ENCODE measurements around the gene NQO1. TPM values are rescaled to one million over a fixed set of nuclear protein-coding genes. Genes with fewer than 3 reads are reported as not detected.
A peak's percentile ranks its signal among the peaks of the same experiment; 100 is the strongest.

The NQO1 gene
- total RNA-seq, 2 experiments from 2014 or later, result 7.6 to 8.1 TPM

DNA sequence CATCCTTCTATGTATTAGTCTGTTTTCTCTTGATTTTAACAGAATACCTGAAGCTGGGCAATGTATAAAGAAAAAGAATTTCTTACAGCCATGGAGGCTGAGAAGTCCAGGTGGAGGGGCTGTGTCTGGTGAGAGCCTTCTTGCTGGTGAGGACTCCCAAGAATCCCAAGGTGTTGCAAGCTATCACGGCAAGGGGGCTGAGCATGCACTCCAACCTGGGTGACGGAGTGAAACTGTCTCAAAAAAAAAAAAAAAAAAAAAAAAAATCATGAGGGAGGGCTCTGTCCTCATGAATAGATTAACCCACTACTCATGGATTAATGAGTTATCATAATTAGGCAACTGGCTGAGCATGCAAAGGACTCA is 19.4 kb downstream of the NQO1 start:
- POLR2A ChIA-PET, result interaction anchor here (1.1 kb wide), 1 partner anchor 48 kb away, joined by 3 read pairs; the partner anchor contains the start of gene NOB1
- peak overlapping the region; percentile 56 for H3K27ac Mint-ChIP-seq
- TF ChIP-seq, protein P1, sequence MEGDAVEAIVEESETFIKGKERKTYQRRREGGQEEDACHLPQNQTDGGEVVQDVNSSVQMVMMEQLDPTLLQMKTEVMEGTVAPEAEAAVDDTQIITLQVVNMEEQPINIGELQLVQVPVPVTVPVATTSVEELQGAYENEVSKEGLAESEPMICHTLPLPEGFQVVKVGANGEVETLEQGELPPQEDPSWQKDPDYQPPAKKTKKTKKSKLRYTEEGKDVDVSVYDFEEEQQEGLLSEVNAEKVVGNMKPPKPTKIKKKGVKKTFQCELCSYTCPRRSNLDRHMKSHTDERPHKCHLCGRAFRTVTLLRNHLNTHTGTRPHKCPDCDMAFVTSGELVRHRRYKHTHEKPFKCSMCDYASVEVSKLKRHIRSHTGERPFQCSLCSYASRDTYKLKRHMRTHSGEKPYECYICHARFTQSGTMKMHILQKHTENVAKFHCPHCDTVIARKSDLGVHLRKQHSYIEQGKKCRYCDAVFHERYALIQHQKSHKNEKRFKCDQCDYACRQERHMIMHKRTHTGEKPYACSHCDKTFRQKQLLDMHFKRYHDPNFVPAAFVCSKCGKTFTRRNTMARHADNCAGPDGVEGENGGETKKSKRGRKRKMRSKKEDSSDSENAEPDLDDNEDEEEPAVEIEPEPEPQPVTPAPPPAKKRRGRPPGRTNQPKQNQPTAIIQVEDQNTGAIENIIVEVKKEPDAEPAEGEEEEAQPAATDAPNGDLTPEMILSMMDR (IDR thresholded peaks at IDR 0.05), result no peak

DNA sequence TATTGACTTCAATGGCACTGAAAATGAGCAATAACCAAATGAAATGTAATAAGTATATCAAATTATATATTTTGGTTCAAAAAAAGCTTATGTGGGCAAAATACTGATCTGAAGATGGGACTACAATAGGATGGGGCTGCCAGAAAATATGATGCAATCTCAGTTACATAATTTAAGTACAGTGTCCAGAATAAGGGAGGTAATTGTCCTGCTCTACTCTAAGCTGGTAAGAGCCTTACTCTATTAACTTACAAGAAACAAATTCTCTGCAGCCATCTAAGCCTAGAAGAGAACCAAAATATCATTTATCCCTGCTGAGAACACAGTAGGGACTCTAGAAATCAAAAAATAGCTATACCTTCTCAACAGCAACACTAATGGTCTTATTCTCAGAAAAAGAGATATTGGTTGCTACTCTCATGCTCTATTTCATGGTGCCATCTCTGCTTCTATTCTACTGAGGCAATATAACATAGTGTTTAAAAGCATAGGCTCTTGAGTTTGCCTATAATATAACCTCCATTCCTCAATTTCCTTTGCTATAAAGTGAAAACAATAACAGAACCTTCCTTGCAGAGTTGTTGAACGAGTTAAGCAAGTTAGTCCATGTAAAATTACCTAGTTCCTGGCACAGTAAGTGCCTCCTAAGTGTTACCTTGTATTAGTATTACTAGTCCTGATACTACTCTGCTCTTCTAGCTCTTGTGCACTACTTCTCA is 19.9 kb downstream of the NQO1 start:
- no peak overlapping the region for H3K4me3 Mint-ChIP-seq

More for the DNA sequence above, 19.4 kb downstream of the NQO1 start:
- intact Hi-C loops (cut with micrococcal nuclease), result no loop called here
- H3K4me3 Mint-ChIP-seq, result no peak overlapping the region
- no peaks in the 10 kb centered on the region for H3K9me3 Mint-ChIP-seq
- DNase-seq (no peak), ATAC-seq (no peak)
- no peaks in the 10 kb centered on the region for H3K27me3 Mint-ChIP-seq
- CTCF ChIA-PET, result interaction anchor here (1.3 to 2.2 kb wide), 2 partner anchors 47 to 224 kb away, joined by 3 to 10 read pairs; partner anchors contain the start of gene NOB1
- H3K36me3 Mint-ChIP-seq (ENCODE audit: low read depth), result peaks cover 4% of the 10 kb centered on the region
- peaks cover 5% of the 10 kb centered on the region for H3K4me1 Mint-ChIP-seq (ENCODE audit: low read depth)

DNA sequence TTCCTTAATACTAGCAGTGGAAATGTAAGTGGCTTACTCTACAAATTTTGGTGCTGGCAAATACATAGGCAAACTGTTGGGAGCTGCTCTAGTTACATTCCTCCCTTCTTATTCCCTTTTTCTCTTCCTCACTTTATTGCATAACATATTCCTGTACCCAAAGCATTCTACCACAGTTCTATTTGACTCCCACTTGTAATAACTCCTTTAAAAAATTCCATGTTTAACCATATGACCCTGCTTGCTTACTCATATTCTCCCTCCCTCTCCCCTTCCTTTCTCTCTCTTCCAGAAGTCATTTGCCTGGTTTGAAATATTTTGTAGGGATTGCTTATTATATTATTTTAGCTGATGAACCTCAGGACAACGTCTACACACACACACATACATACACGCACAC is 22.7 kb downstream of the NQO1 start:
- H3K27me3 Mint-ChIP-seq, result no peaks in the 10 kb centered on the region
- ChIA-PET POLR2A (no interaction called here), CTCF (interaction anchor here (0.7 to 1.3 kb wide), 3 partner anchors 208 to 307 kb away, joined by 3 to 5 read pairs (median 4); no protein-coding TSS in a partner anchor)
- intact Hi-C loops (cut with micrococcal nuclease), result loop anchor here (2.0 kb wide), 1 partner anchor 49 kb away; no protein-coding TSS in a partner anchor
- peaks cover 15% of the 10 kb centered on the region for H3K36me3 Mint-ChIP-seq (ENCODE audit: low read depth)
- H3K4me1 Mint-ChIP-seq (ENCODE audit: low read depth), result peaks cover 2% of the 10 kb centered on the region
- no peaks in the 10 kb centered on the region for H3K9me3 Mint-ChIP-seq
- H3K27ac Mint-ChIP-seq, result peak overlapping the region; percentile 12
- TF ChIP-seq, protein P1 (IDR thresholded peaks at IDR 0.05), result no peak
- no peak for ATAC-seq
- no peak overlapping the region for H3K4me3 Mint-ChIP-seq
- DNase-seq, result no peak

More for the DNA sequence above, 19.9 kb downstream of the NQO1 start:
- DNase-seq, result no peak
- TF ChIP-seq, protein P1 (IDR thresholded peaks at IDR 0.05), result no peak
- H3K36me3 Mint-ChIP-seq (ENCODE audit: low read depth), result peaks cover 7% of the 10 kb centered on the region
- peaks cover 5% of the 10 kb centered on the region for H3K4me1 Mint-ChIP-seq (ENCODE audit: low read depth)
- ChIA-PET CTCF (interaction anchor here (1.3 to 2.2 kb wide), 2 partner anchors 48 to 224 kb away, joined by 3 to 10 read pairs; partner anchors contain the start of gene NOB1), POLR2A (interaction anchor here (1.1 kb wide), 1 partner anchor 48 kb away, joined by 3 read pairs; the partner anchor contains the start of gene NOB1)
- no peaks in the 10 kb centered on the region for H3K9me3 Mint-ChIP-seq
- no peak for ATAC-seq
- H3K27ac Mint-ChIP-seq, result peak overlapping the region; percentile 56
- H3K27me3 Mint-ChIP-seq, result no peaks in the 10 kb centered on the region
- intact Hi-C loops (cut with micrococcal nuclease), result no loop called here

DNA sequence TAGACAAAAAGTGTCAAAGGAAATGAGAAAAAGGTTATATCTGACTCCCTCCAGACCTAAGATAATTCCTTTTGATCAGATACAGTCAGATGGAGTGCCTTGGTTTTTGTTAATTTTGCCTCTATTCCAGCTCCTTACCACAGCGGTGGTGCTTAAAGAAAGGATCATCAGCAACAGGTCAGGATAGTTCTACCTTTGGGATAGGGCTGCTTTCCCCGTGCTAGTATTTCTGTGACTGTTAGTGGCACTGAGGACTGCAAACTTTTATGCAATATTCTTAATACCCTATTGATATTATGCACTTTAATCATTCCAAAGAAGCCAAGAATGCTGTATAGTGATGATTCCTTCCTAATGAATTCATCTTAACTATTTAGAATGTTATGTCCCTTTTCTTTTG is 24.5 kb downstream of the NQO1 start:
- Mint-ChIP-seq H3K27me3 (no peaks in the 10 kb centered on the region), H3K9me3 (no peaks in the 10 kb centered on the region), H3K27ac (no peak overlapping the region), H3K36me3 (ENCODE audit: low read depth) (peaks cover 11% of the 10 kb centered on the region), H3K4me3 (no peak overlapping the region), H3K4me1 (ENCODE audit: low read depth) (no peaks in the 10 kb centered on the region)
- ChIA-PET CTCF (interaction anchor here (0.6 to 4.0 kb wide), 5 partner anchors 8 to 484 kb away, joined by 3 to 17 read pairs (median 3); partner anchors contain the start of gene NOB1), POLR2A (no interaction called here)
- intact Hi-C loops (cut with micrococcal nuclease), result loop anchor here (2.0 kb wide), 1 partner anchor 51 kb away; no protein-coding TSS in a partner anchor
- TF ChIP-seq, protein P1 (IDR thresholded peaks at IDR 0.05), result no peak
- DNase-seq (no peak), ATAC-seq (no peak)

DNA sequence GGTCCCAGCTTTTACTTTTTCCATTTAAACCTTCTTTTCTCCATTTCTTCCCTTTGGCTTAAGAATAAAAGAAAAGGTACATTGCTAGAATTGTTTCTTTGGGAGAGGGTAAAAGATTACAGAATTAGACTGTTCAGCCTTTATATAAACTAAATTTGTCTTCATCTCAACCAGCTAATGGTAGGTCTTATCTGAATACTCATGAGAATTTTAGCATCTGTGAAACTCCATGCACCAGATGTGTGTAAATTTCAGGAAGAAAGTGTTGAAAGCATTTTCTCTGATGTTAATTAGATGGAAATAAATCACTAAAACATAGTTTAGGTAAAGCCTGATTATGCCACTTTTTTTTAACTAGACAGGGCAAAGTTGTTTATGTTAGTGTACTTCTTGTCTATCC is 24.9 kb downstream of the NQO1 start:
- POLR2A ChIA-PET, result interaction anchor here (0.7 kb wide), 1 partner anchor 88 kb away, joined by 3 read pairs; no protein-coding TSS in a partner anchor
- ATAC-seq (no peak), DNase-seq (no peak)
- TF ChIP-seq, protein P1 (IDR thresholded peaks at IDR 0.05), result no peak
- Mint-ChIP-seq H3K36me3 (ENCODE audit: low read depth) (peaks cover 13% of the 10 kb centered on the region), H3K27me3 (no peaks in the 10 kb centered on the region), H3K9me3 (no peaks in the 10 kb centered on the region), H3K4me1 (ENCODE audit: low read depth) (no peaks in the 10 kb centered on the region), H3K4me3 (no peak overlapping the region), H3K27ac (no peak overlapping the region)
- CTCF ChIA-PET, result interaction anchor here (0.6 to 4.0 kb wide), 4 partner anchors 8 to 484 kb away, joined by 3 to 17 read pairs (median 3); no protein-coding TSS in a partner anchor
- intact Hi-C loops (cut with micrococcal nuclease), result no loop called here
